Activated CD8-positive, alpha-beta memory T cell treated with anti-CD3 and anti-CD28 coated beads, Interleukin-2, amount 50 U/mL, for 24 hours (primary cell): ENCODE results near the gene SLC16A6.
"Not testable (repeated sequence)": the region's sequence is repeated elsewhere in the genome, so short reads cannot be mapped to it uniquely, and the experiment has no call there.

Source experiments
- DNase-seq: peaks from one replicate; pipeline ENCODE4 v3.0.0-alpha.2; 2020; ENCODE audit errors: extremely low read depth

Gene SLC16A6

DNA sequence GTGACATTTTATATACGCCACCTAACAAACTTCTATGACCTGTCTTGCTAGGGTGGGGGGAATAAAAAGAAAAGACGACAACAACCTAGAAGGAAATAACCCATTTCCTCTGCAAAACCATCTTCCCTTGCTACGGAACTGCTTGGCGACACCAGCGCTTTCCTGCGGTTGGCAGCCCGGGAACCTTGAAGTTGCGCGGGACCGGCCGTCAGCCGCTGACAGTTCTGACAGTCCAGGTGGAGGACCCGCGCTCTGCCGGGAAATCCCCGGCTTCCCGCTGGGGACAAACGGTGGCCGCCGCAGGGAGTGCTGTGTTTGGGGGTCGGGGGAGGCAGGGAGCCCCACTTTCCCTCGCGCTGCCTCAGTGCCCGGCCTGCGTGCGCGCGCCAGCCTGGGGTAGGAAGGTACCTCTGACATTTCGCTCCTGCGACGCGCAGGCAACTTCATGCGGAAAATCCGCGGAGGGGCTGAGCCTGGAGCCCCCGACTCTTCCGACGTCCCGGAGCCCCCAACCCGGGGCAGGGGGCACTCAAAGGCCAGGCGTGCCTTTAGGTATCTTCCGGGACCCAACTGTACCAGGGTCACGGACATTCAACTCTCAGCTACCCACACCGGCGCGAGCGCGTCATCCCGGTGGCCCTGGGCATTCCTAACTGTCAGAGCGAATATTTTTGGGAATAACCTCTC is 516 bp downstream of the SLC16A6 start:
- no peak for DNase-seq

DNA sequence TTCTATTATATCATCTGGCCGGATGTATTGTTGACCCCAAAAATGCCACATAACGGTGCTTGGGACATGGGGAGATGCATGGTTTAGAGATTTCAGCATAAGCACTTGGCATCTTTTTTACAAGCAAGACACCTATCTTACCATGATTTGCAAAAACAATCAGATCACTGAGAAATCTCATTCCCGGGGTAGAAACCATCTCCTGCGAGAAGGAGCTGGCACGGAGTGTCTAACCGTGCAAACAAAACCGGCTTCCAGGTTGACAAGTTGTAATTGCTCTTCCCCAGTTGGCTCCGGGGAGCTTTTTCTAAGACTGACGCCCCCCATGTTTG is 1.0 kb downstream of the SLC16A6 start:
- DNase-seq, result no peak

DNA sequence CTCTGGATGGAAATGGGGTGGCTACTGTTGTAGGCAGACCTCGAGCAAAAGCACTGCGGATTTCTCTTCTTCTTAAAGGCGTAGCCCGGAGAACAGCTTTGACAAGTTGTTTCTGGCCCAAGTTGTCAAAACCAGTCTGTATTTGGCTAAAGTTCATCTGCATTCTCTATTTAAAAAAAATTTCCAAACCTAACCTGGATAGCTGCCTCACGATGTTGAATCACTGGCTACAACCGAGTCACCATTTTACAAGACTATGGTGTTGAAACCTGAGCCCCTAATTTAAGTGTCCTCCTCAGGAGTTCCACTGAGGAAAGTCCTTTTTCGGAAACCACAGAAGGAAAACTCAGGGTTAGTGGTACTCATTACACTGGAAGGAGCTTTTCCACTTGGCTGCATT is 1.5 kb downstream of the SLC16A6 start:
- DNase-seq, result no peak

DNA sequence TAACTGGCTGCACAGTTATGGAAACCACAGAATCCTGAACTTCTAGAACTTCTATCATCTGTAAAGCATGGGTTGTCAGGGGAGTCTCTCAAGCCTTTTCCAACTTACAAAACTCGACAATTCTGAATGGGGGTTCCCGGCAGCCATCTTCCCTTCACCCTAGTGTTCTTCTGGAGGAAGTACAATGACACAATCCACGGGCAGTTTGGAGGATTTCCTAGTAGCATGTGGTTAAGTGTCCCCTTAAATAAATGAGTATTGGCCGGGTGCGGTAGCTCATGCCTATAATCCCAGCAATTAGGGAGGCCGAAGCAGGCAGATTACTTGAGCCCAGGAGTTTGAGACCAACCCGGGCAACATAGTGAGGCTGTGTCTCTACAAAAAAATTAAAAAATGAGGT is 2.1 kb downstream of the SLC16A6 start:
- no peak for DNase-seq

DNA sequence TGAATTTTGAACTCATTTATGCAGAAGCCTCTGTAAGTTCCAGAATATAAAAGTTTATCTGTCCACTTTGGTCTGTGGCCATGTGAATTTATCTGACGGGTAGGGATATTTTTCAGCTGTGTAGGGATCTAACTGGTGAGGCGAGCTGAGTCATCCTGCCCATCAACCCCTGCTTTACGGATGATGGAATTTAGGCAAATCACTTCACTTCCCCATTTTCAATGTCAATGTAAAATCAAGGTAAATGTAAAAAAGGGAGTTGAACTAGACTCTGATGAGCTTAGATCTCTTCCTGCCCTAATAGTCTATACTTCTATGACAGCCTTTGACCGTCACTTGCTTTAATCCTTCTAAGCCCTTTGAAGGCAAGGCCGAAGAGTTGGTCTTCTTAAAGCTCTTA is 2.6 kb downstream of the SLC16A6 start:
- no peak for DNase-seq

DNA sequence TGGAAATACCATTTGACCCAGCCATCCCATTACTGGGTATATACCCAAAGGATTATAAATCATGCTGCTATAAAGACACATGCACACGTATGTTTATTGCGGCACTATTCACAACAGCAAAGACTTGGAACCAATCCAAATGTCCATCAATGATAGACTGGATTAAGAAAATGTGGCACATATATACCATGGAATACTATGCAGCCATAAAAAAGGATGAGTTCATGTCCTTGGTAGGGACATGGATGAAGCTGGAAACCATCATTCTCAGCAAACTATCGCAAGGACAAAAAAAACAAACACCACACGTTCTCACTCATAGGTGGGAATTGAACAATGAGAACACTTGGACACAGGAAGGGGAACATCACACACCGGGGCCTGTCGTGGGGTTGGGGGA is 9.0 kb downstream of the SLC16A6 start:
- not testable (repeated sequence) for DNase-seq

DNA sequence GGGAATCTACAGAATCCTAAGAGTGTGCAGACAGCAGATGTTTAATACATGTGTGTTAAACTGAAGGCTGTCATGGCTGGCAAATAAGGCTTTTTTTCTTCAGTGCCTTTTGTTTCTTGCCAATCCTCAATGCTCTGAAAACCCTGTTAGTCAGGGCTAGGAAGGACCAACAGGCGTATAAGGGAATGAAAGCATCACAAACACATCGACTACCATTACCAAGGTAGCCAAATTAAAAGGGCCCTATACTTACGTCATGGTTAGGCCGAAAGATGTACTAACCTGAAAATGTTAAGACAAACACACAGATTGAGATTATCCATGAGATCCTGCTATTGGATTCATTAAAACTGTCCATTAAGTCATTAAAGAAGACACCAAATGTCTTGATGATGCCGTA is 13.1 kb downstream of the SLC16A6 start:
- no peak for DNase-seq

DNA sequence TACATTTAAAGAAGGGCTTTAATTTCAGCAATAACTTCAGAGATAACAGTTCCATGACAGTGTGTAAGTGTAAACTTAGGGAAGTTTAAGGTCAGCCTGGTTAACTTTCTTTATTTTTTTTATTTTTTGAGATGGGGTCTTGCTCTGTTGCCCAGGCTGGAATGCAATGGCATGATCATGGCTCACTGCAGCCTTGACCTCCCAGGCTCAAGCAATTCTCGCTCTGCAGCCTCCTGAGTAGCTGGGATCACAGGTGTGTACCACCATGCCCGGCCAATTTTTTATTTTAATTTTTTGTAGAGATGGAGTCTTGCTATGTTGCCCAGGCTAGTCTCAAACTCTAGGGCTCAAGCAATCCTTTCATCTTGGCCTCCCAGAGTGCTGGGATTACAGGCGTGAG is 14.6 kb downstream of the SLC16A6 start:
- not testable (repeated sequence) for DNase-seq

DNA sequence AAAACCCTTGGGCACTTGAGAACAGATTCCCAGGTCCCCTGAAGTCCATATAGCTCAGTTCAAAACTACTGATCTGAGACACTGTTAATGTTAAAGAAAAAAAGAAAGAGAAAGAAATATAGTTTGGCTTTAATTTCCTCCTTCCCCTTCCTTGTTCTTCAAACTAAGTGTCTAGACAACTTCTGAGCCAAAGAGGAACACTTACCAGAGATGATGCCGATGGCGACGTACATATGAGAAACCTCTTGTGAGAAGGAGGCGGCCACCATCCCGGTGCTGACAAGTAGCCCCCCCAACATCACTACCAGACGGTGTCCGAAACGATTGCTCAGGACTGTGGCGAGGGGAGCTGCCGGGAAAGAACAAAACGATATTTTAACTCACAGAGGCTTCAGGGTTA is 17.2 kb downstream of the SLC16A6 start:
- DNase-seq, result no peak

DNA sequence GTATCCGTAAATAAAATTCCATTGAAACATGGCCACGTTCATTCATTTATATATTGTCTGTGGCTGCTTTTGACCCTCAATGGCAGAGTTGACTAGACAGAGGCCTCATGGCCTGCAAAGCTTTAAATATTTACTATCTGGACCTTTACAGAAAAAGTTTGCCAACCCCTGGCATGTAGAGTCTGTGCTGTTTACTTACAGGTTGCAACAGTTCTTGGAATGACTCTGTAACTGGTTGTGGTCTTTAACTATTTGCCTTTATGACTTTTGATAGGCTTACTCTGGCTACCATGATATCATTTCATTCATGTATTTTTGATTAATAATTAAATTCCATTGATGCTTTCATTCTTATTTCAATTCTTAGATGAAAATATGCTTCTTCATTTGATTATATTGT is 25.1 kb downstream of the SLC16A6 start:
- DNase-seq, result not testable (repeated sequence)

DNA sequence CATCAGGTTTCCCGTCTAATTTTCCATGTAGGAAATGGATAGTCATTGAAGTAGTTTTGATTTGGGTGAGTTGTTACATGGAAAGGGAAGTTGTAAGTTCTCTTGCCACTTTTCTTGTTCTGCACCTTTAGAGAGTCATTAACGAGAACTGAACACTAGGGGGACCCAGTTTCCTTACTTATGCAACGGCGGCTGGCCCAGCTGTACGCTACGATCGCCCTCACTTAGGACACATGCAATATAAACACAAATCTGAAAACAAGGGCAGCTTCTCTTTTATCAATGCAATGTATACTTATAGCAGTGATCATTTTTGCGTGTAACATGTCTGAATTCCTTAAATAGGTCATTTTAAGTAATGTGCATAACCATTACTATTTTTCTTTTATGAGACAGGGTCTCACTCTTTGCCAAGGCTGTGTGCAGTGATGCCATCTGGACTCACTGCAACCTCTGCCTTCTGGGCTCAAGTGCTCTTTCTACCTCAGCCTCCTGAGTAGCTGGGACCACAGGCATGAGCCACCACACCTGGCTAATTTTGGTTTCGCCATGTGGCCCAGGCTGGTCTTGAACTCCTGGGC is 27.7 kb downstream of the SLC16A6 start:
- not testable (repeated sequence) for DNase-seq

DNA sequence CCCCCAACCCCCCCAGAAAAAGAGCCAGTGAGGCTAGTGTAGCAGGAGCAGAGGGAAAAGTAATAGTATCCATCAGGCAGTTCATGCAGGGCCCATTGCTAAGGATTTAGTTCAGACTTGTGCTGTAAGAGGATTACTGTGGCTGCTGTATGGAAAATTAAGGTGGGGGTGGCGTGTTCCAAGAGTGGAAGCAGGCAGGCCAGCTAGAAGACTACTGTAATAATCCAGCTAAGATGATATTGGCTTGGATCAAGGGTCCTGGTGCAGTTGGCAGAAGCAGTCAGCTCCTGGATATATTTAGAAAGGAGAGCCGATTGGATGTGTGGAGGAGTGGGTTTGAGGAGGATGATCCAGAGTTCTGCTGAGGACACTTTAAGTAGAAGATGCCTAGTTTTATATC is 28.5 kb downstream of the SLC16A6 start:
- DNase-seq, result not testable (repeated sequence)

DNA sequence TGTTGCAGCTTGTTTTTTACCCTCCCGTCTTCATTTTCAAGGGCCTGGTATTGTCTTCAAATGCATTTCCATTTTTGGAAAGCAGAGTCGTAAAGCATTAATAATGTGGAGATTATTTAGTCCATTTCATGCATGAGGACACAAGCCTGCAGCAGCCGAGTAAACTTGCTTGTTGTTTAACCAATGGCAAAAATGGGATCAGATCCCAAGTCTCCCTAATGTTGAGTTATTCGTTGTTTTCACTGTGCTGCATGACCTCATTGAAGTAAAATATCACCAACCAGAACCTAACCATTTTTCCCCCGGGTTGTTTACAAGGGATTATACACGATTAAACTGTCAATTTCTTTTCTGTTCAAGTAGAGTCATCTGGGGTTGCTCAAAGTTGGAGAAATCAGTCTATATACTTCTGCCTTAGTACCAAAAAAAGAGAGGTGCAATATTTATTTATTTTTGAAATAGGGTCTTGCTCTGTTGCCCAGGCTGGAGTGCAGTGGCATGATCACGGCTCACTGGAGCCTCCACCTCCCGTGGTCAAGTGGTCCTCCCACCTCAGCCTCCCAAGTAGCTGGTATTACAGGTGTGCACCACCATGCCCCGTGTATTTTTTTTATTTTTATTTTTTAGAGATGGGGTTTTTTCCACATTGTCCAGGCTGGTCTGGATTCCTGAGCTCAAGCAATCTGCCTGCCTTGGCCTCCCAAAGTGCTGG is 30.7 kb downstream of the SLC16A6 start:
- no peak for DNase-seq

DNA sequence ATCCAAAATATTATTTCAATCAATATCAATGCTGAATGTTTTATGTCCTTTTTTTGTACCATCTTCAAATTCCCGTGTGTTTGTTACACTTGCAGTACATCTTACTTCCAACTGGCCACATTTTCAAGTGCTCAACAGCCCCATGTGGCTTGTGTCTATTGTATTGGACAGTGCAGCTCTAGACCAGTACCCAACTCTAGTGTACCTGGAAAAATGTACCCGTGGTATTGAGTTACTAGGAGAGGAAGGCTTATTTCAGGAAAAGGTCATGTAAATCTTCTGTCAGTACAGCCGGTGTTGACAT is 31.3 kb downstream of the SLC16A6 start:
- not testable (repeated sequence) for DNase-seq

DNA sequence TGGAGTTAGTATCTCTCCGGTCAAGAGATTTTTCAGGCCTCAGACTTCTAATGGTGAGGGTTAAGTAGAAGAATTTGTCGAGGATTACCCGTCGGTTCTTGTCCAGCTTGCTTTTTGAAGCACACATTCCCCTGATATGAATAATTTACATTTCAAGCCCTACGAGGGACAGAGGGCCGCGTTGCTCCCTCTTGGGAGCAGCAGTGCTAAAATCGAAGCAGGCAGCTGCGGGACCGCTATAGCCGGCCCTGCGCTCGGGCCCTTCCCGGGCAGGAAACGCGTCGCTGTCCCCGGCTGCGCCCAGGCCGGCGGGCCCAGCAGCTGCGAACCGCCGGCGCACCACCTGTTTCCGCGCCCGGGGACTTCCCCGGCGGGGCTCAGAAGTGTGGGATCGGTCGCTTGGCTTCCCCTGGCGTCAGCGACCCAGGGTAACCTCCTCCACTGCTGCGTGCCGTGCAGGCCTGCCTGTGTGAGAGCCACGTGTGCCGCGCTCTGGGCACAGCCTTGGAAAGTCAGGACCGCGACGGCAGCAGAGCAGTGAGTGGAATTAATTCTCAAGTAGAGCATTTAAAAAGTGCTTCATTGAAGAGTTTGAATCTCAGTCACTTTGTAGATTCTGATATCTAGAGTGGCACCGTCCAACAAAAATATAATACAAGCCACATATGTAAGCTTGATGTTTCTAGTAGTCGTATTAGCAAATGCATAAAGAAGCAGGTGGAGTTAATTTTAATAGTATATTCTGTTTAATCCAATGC is 31.9 kb downstream of the SLC16A6 start:
- DNase-seq, result peak; percentile 41

DNA sequence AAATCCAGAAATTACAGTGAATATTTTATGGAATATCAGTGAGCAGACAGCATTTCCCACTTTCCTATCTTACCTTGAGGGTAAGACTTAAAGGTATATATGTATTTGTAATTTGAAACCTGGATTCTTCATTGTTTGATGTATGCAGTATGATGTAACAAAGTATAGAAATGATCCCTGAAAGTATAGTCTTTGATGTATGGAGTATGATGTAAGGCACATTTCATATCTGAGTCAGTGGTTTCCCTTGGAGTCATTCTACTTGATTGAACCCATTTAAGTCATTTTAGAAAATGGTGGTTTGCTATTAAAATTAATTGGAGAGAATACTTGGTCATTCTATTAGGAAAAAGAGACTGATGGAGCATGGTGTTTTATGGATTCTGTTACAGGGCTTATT is 33.0 kb downstream of the SLC16A6 start:
- no peak for DNase-seq

DNA sequence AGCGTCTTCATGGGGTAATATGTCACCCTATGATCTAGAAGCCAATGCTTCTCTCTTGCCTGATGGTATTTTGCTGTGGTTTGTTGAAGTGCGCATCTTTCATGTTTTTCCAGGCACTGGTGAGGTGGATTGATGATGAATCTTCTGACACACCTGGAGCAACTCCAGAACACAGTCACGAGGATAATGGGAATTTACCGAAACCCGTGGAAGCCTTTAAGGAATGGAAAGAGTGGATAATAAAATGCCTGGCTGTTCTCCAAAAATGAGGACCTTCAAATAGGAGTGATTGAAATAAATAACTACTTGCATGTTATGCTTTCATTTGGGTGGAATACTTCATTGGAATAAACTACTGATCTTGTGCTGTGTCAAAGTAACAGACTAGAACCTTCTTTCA is 34.2 kb downstream of the SLC16A6 start:
- not testable (repeated sequence) for DNase-seq

DNA sequence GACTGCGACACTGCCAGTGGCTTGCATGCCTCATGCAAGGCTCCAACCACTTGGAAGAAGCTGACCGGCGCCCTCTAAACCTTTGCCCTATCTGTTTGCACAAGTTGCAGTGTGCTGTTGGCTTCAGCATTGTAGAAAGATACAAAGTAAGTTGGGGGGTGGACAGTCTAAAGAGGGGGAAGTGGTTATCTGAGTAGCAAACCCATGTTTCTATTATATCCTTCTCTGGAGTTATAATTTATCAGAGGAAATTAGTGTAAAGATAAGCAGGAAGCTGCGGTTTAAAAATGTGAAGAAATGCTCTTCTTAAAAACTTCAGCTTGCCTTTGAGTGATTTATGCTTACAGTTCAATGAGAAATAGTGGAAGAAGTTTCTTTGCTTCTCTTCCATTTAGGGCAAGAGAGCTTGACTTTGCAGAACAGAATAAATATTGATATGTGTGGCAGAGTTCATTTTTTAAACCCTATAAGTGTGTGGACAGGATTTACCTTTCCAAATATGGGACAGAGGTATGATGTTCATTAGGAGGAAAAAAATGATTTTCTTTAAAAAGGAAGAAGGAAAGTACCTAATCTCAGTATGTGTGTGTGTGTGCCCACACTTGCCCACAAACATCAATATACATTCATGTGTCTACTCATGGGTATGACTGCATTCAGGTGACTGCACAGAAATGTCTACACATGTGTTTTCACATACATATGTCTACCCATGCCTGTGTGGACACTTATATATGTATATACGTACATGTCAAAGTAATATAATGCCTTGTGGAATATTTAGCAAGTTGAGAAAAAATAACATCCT is 35.0 kb downstream of the SLC16A6 start:
- DNase-seq, result no peak

DNA sequence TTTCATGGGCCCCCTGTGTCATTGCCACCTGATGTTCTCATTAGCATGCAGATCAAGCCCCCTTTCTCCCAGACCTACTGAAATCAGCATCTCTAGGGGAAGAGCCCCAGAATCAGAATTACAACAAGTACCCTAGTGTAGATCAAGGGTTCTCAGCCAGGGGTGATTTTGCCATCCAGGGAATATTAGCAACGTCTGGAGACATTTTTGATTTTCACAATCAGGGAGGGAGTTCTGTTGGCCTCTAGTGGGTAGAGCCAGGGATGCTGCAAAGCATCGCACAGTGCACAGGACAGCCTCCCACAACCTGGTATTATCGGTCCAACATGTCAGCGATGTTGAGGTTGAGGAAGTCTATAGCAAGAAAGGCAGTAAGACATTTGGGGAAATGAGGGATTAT is 35.8 kb downstream of the SLC16A6 start:
- no peak for DNase-seq

DNA sequence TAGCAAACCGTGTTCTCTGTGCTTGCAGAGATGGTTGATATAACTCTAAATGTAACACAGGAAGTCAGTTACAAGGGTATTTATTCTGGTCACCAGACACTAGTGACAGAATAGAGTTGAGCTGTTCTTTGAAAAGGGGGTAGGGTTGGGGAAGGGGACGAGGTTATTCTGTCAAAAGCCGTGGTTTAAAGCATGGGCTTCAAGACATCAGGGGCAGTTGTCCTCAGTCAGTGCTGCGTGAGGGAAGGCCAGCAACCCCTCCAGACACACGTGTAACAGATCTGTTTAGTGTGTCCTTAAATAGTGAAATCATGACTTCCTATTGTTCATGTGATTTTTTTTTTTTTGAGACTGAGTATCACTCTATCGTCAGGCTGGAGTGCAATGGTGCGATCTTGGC is 37.5 kb downstream of the SLC16A6 start:
- not testable (repeated sequence) for DNase-seq

DNA sequence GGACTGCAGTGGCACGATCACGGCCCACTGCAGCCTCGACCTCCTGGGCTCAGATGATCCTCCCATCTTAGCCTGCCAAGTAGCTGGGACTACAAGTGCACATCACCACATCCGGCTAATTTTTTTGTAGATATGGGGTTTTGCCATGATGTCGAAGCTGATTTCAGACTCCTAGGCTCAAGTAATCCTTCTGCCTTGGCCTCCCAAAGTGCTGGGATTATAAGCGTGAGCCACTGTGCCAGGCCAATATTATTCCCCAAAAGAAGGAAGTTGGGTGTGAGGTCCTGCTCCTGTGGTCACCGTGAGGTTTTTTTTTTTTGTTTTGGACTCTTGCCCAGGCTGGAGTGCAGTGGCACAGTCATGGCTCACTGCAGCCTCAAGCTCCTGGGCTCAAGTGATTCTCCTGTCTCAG is 41.6 kb downstream of the SLC16A6 start:
- no peak for DNase-seq

DNA sequence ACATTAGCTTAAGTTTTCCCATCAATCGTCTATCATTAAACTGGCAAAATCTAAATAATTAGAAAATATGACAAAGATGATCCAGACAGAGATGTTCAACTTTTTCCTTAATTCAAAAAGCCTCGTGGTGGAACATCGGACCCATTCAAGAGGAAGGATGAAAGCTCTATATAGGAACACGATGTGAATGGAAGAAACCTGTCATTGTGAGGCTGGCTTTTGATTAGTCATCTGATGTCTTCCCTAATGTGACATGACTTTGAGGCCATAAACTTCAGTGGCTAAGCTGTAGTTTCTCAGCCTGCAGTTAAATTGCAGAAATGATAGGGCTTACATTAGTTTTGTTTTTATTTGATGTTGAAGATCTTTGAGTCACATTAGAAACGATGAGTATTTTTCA is 42.0 kb downstream of the SLC16A6 start:
- no peak for DNase-seq
